Endothelial cell of umbilical vein (primary cell): Measurements from ENCODE around the gene NFIA. TPM values are rescaled to one million over a fixed set of nuclear protein-coding genes. Genes with fewer than 3 reads are reported as not detected.

ENCODE experiments used
- BruUV-seq: library from RNA; stranded (reverse); fragments of 400-500 nt; replicated peaks from 2 replicates; lab custom pipeline; 2021; lab: Mats Ljungman, UMichigan
- CTCF ChIA-PET: fragments of 300-600, 350-600 bp; sonication (Branson Sonifier 250); formaldehyde crosslinking; loops from one replicate; lab custom pipeline; 2021; ENCODE audit warnings: antibody characterized with exemption, inconsistent platforms; lab: Charles Lee
- POLR2A ChIA-PET: fragments of 300-600, 350-600 bp; sonication (Branson Sonifier 250); formaldehyde crosslinking; loops from one replicate; lab custom pipeline; 2021; ENCODE audit warnings: antibody characterized with exemption, inconsistent platforms; lab: Charles Lee
- DNase-seq: peaks from one replicate; pipeline ENCODE4 v3.0.0-alpha.2; 2011; ENCODE audit warnings: low read depth, low spot score
- FAIRE-seq: peaks from 2 replicates; lab custom pipeline; 2011; peaks lifted over from hg19 to GRCh38; lab: Jason Lieb, UNC
- H2AFZ ChIP-seq: 2 replicates; pipeline ENCODE4 v1.6.0; 2012; ENCODE audit warnings: low read depth, low read length, control low read depth, inconsistent platforms
- H3K27ac ChIP-seq: 2 replicates; pipeline ENCODE4 v1.5.1; 2011; ENCODE audit warnings: low read depth, mild to moderate bottlenecking, control low read depth, low read length, moderate library complexity; ENCODE audit not compliant: insufficient read depth
- H3K27me3 ChIP-seq, 2 experiments: 2 replicates each; pipeline versions ENCODE4 v1.6.0 to v1.6.1; 2011; ENCODE audit warnings: low read length in 2 of 2, mixed read lengths in 1 of 2; ENCODE audit not compliant: control insufficient read depth in 2 of 2, insufficient read depth in 2 of 2
- H3K36me3 ChIP-seq, 2 experiments: 2 replicates in 1 of 2; 3 replicates in 1 of 2; pipeline ENCODE4 v1.5.1; 2011; ENCODE audit warnings: low read length in 2 of 2, mild to moderate bottlenecking in 1 of 2, moderate library complexity in 1 of 2; ENCODE audit not compliant: control insufficient read depth in 2 of 2, insufficient read depth in 2 of 2; ENCODE audit errors: extremely low read depth in 1 of 2
- H3K4me1 ChIP-seq: 3 replicates; pipeline ENCODE4 v1.5.1; 2011; ENCODE audit warnings: mild to moderate bottlenecking, low read length; ENCODE audit not compliant: control insufficient read depth, insufficient read depth; ENCODE audit errors: extremely low read depth
- H3K4me2 ChIP-seq: 2 replicates; pipeline ENCODE4 v1.6.1; 2011; ENCODE audit warnings: low read length, control low read depth, mixed read lengths; ENCODE audit not compliant: insufficient read depth
- H3K4me3 ChIP-seq, 3 experiments: fragments of 200-600 bp in 1 of 3; sonication (generic), shearing (Covaris generic) in 1 of 3; replicated peaks in 1 of 3; 2 replicates each; pipeline ENCODE4 v1.5.1; 2011 to 2016; ENCODE audit warnings: control low read depth in 3 of 3, low read length in 3 of 3, mild to moderate bottlenecking in 2 of 3, inconsistent platforms in 1 of 3, low read depth in 1 of 3, moderate library complexity in 1 of 3; ENCODE audit not compliant: insufficient read depth in 1 of 3
- H3K79me2 ChIP-seq: 2 replicates; pipeline ENCODE4 v1.6.0; 2012; ENCODE audit warnings: low read length, inconsistent platforms; ENCODE audit not compliant: control insufficient read depth, insufficient read depth
- H3K9ac ChIP-seq: replicated peaks from 2 replicates; pipeline ENCODE3; 2011; ENCODE audit warnings: low read length, control low read depth; ENCODE audit not compliant: insufficient read depth; ENCODE audit errors: extremely low read depth
- H3K9me1 ChIP-seq: replicated peaks from 3 replicates; pipeline ENCODE4 v1.6.0; 2011; ENCODE audit warnings: mild to moderate bottlenecking, low read length; ENCODE audit not compliant: control insufficient read depth, insufficient read depth; ENCODE audit errors: extremely low read depth
- H3K9me3 ChIP-seq: replicated peaks from 2 replicates; pipeline ENCODE4 v1.5.1; 2012; ENCODE audit warnings: low read length, inconsistent platforms; ENCODE audit not compliant: control insufficient read depth, insufficient read depth
- H4K20me1 ChIP-seq: replicated peaks from 2 replicates; pipeline ENCODE3; 2011; ENCODE audit warnings: mild to moderate bottlenecking, low read length; ENCODE audit not compliant: control insufficient read depth, insufficient read depth; ENCODE audit errors: extremely low read depth
- EZH2 ChIP-seq: IDR thresholded peaks from 2 replicates; pipeline ENCODE4 v1.6.1; 2012; ENCODE audit warnings: borderline replicate concordance, low read depth, mild to moderate bottlenecking, moderate library complexity, low read length, inconsistent platforms; ENCODE audit not compliant: severe bottlenecking
- FOS ChIP-seq: IDR thresholded peaks from 2 replicates; pipeline ENCODE4 v1.6.1; 2011; ENCODE audit warnings: mild to moderate bottlenecking, low read length, moderate library complexity, borderline replicate concordance; ENCODE audit not compliant: insufficient read depth
- GATA2 ChIP-seq: IDR thresholded peaks from 2 replicates; pipeline ENCODE4 v1.7.0; 2011; ENCODE audit warnings: low read depth, mild to moderate bottlenecking, moderate library complexity, mixed read lengths, low read length; ENCODE audit not compliant: insufficient read length, insufficient read depth
- JUN ChIP-seq: IDR thresholded peaks from 2 replicates; pipeline ENCODE4 v1.6.1; 2011; ENCODE audit warnings: borderline replicate concordance, low read depth; ENCODE audit not compliant: insufficient read length, insufficient read depth
- MYC ChIP-seq: IDR thresholded peaks from one replicate; pipeline ENCODE4 v1.6.1; 2011; ENCODE audit warnings: mild to moderate bottlenecking, low read depth, low read length
- POLR2A ChIP-seq: IDR thresholded peaks from 2 replicates; pipeline ENCODE4 v1.6.1; 2012; ENCODE audit warnings: low read depth, mild to moderate bottlenecking, control low read depth, low read length
- POLR2AphosphoS5 ChIP-seq: IDR thresholded peaks from 2 replicates; pipeline ENCODE4 v1.6.1; 2012; ENCODE audit warnings: low read depth, mild to moderate bottlenecking, control low read depth, low read length, moderate library complexity; ENCODE audit not compliant: insufficient read depth
- dilution Hi-C: fragments of 300-500 bp; cut with MboI; formaldehyde crosslinking; loops from one replicate; pipeline ENCODE4 v1.15.0; 2019; ENCODE audit warnings: low sequenced_read_pairs; ENCODE audit not compliant: extremely low pct_ligation_motif_present
- intact Hi-C: fragments of 100-400 bp; cut with micrococcal nuclease; formaldehyde crosslinking; loops from one replicate; pipeline ENCODE4 v1.10.0; 2022
- polyA plus RNA-seq, 4 experiments: library from polyadenylated mRNA; depleted of rRNA in 3 of 4; stranded (reverse) in 3 of 4; unstranded in 1 of 4; fragments of >200 nt; gene quantifications; 2 replicates each; pipeline versions ENCODE4 v1.2.1 to v1.2.3, GENCODE V29; 2011 to 2012; ENCODE audit warnings: missing spikeins in 1 of 4
- total RNA-seq: library from RNA; stranded (reverse); gene quantifications from 2 replicates; pipeline ENCODE4 v1.2.3, GENCODE V29; 2021
- TF ChIP-seq, protein P1 (sequence below), 2 donors: IDR thresholded peaks; 1 replicate in 1 of 2; 2 replicates in 1 of 2; pipeline ENCODE4 v1.5.1; 2011; ENCODE audit warnings: low read length in 2 of 2, mild to moderate bottlenecking in 2 of 2, moderate library complexity in 2 of 2, control low read depth in 1 of 2, inconsistent platforms in 1 of 2, low read depth in 1 of 2; ENCODE audit not compliant: insufficient read depth in 1 of 2; ENCODE audit errors: extremely low read depth in 1 of 2
- TF ChIP-seq, protein P2 (sequence below): IDR thresholded peaks from 2 replicates; pipeline ENCODE4 v1.6.1; 2011; ENCODE audit not compliant: insufficient read depth, insufficient read length

NFIA gene
- total and polyA plus RNA-seq, 2 donors (not counting 3 experiments of a cell fraction or from before 2014, with no cell fraction given) = 25.5 to 47.0 TPM

DNA sequence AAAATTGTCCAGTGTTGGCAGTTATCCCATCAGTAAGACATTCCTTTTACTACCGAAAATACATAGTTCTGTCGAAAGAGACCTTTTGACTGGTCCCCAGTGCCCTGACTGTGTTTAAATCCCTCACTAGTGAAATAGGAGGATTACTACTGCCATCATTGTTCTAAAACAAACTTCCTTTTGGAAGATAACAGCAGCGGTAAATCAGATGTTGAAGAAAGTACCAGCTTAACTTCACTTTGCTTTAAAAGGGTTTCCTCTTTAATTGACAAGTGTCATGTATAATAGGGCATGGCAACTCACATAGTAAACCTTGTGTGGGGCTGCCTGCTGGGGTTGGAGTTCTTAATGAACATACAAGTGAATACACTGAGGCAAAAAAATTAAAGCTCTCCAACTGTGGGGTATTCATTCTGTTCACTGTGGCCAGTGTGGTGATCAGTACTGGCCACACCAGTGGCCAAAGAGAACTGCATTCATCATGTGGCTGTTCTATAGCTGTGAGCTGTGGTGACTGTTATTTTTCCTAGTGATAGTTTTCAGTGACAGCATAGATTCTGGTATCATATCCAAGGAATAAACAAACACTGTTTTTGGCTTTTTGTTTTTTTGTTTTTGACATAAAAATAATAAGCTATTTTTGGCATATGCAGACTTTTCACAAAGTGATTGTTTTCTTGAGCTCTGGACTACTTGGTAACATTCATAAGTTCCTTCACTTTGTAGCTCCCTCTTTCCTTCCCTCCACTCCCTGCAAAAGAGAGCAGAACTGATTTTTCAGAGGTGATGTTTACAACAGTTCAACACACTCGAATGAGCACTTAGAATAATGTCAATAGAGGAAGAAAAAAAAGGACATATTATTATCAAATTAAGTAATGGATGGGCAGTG, 74.5 kb downstream of the NFIA start:
- intact Hi-C loops = no loop called here
- H3K9ac ChIP-seq = no peak overlapping the region
- POLR2A ChIA-PET = interaction anchor here (0.6 kb wide), 1 partner anchor 72 kb away, joined by 7 read pairs; no protein-coding TSS in a partner anchor
- dilution Hi-C loops = no loop called here
- no peak for DNase-seq
- CTCF ChIA-PET = interaction anchor here (0.7 to 2.5 kb wide), 11 partner anchors 9 to 1186 kb away, joined by 3 to 12 read pairs (median 4); partner anchors contain the start of gene NFIA
- no peak overlapping the region for H2AFZ ChIP-seq
- no TSS peak for BruUV-seq
- no peaks in the 10 kb centered on the region for H3K4me1 ChIP-seq
- H3K9me1 ChIP-seq = no peaks in the 10 kb centered on the region
- H3K4me3 ChIP-seq = no peak overlapping the region
- no peaks in the 10 kb centered on the region for H3K27me3 ChIP-seq
- H3K4me2 ChIP-seq = no peak overlapping the region
- no peaks in the 10 kb centered on the region for H4K20me1 ChIP-seq
- H3K79me2 ChIP-seq = peaks cover 1% of the 10 kb centered on the region
- peaks cover 2% of the 10 kb centered on the region in 2 experiments for H3K36me3 ChIP-seq
- TF ChIP-seq POLR2A (no peak), JUN (no peak), EZH2 (no peak), MYC (no peak), FOS (no peak), GATA2 (no peak), POLR2AphosphoS5 (no peak)
- TF ChIP-seq, protein P1, sequence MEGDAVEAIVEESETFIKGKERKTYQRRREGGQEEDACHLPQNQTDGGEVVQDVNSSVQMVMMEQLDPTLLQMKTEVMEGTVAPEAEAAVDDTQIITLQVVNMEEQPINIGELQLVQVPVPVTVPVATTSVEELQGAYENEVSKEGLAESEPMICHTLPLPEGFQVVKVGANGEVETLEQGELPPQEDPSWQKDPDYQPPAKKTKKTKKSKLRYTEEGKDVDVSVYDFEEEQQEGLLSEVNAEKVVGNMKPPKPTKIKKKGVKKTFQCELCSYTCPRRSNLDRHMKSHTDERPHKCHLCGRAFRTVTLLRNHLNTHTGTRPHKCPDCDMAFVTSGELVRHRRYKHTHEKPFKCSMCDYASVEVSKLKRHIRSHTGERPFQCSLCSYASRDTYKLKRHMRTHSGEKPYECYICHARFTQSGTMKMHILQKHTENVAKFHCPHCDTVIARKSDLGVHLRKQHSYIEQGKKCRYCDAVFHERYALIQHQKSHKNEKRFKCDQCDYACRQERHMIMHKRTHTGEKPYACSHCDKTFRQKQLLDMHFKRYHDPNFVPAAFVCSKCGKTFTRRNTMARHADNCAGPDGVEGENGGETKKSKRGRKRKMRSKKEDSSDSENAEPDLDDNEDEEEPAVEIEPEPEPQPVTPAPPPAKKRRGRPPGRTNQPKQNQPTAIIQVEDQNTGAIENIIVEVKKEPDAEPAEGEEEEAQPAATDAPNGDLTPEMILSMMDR (IDR thresholded peaks at IDR 0.05; ENCODE audit: extremely low read depth in 1 of 2, insufficient read depth in 1 of 2, low read depth in 1 of 2, low read length in 2 of 2) = no peak
- TF ChIP-seq, protein P2, sequence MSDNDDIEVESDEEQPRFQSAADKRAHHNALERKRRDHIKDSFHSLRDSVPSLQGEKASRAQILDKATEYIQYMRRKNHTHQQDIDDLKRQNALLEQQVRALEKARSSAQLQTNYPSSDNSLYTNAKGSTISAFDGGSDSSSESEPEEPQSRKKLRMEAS = no peak
- H3K27ac ChIP-seq = no peak overlapping the region
- no peak for FAIRE-seq
- H3K9me3 ChIP-seq = no peaks in the 10 kb centered on the region
